GM19193 (cell line): ENCODE data around the gene FGFRL1.

Experiments
- POLR2A ChIP-seq: IDR thresholded peaks from 4 replicates; pipeline ENCODE4 v1.6.1; 2011; ENCODE audit not compliant: insufficient read depth, insufficient read length; ENCODE audit errors: extremely low read depth

The FGFRL1 gene, protein sequence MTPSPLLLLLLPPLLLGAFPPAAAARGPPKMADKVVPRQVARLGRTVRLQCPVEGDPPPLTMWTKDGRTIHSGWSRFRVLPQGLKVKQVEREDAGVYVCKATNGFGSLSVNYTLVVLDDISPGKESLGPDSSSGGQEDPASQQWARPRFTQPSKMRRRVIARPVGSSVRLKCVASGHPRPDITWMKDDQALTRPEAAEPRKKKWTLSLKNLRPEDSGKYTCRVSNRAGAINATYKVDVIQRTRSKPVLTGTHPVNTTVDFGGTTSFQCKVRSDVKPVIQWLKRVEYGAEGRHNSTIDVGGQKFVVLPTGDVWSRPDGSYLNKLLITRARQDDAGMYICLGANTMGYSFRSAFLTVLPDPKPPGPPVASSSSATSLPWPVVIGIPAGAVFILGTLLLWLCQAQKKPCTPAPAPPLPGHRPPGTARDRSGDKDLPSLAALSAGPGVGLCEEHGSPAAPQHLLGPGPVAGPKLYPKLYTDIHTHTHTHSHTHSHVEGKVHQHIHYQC

DNA sequence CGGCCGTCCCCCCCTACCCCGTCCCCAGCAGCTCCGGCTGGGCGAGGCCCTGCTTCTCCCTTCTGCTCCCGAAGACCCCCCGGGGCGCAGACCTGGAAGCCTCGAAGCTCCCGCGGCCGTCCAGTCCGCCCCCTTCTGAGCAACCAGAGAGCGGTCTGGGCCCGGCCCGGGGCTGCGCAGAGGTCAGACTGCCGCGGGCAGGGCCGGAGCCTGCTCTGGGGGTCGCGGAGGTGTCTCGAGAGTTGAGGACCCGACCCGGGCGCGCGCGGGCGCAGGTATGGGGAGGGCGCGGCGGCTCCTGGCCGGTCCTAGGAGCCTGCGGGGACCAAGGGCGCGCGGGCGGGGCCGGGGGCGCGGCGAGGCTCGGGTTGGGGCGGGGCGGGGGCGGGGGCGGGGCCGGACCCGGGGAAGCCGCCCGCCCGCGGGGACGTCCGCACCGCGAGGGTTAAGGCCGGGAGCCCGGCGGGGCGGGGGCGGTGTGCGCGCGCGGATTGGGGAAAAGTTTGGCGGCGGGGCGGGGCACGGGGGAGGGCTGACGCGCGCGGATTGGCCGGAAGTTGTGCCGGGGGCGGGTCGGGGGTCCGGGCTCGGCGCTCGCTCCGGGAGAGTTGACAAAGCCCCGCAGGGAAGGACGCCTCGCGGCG is at the start of gene FGFRL1:
Gene FGFRL1, plus strand, starts transcription at position 605 of the 644 bp plus-strand sequence. CDS start 860 bp downstream, outside the sequence.
- no peak for TF ChIP-seq POLR2A

DNA sequence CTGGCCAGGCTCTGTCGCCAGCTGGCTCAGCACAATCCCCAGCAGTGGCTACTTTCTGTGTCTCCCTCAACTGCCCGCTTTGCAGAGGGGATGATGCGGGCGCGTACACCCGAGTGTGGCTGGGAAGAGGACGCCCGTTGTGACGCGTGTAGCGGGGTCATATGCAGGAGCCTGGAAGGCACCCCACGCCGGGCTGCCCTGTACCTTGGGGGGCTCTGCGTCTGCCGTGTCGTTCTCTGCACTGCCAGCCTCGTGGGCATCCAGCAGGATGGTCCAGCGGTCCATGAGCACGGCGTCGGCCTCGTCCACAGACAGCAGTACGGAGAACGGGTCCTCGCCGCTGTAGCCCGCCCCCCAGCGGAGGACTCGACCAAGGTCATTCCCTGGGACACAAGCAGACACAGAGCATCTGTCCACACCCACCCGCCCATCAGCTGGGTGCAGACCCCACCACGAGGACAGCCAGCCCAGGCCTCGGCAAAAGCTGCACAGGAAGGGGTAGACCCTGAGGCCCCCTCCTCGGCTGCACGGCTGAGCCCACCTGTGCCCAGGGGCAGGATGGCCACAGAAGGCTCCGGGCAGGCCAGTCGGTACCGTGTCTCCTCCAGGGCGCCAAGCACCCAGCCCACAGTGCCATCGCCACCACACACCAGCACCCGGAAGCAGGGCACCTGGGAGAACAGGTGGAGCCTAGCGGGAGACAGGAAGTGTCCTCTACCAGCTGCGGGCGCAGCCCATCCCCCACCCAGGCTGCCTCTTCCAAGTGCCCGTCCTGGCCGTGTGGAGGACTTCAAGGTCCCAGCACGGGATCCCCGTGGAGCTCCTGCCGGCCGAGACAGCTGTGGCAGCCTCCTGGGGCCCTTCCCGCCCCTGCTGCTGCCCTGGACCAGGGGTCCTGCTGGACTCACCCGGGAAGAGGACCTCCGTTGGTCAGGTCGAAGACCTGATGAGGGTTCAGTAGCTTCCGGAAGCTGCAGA is 48.9 kb upstream of the FGFRL1 start:
- TF ChIP-seq POLR2A: no peak

DNA sequence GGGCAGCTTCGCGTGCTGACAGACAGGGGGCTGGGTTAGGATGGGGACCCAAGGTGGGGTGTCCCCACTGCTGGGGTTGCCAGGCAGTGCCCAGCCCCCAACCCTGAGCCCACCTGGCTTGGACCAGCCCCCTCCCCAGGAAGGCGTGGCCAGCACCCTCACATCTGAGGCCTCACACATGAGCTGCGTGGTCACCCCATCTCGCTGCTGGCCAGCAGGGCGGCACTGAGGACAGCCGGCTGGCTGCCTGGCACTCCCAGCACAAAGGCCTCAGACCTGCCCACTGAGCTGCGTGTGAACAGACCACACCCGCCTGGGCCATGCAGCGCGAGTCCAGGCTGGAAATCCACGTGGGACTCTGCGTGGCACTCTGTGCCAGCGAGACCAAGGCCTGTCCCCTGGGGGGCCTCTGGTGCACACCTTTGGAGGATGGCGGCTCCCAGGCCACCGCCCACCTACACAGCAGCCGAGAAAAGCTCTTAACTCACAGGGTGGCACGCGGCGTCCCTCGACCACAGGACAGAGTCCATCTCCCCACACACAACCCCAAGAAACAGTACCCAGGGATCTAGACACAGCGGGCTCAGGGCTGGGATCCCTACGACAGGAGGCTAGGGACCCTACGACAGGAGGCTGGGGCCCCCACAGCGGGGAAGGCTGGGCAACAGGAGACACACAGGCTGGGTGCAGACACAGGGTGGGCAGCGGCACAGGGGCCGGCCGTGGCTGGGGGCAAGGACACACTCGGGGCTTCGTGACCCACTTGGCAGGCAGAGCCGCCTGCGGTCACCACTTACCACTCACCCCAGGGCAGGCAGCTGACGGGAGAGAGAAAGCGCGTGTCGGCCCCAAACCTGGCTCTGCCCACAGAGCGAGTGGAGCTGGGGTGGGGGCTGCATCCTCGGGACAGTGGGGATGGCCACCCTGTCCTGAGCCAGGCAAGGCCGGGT is 47.9 kb upstream of the FGFRL1 start:
- no peak for TF ChIP-seq POLR2A

DNA sequence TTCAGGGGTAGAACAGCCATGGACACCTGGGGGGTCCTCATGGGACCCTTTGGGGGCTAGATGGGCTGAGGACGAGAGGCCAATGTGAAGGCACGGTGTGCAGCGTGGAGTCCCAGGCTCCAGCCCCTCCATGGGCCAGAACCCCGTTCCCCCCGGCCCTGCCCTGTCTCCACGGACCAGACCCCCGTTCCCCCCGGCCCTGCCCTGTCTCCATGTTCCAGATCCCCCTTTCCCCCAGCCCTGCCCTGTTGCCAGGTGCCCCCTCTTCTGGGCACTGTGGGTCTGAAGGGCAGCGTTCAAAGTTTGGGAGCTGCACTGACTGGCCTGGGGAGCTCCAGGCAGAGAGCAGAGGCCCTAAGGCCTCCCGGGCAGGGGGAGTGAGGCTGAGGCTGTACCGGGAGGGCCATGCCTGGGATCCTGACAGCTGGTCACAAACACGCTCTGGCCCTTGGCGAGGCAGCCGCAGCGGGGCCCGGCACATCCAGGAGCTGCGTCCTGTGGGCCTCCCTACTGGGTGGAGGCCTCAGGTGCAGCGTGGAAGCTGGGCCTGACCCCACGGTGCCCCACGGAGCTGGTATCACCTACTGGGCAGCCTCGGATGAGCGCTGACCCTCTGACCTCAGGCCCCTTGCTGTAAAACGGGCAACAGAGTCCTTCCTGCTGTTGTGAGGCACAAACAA is 46.9 kb upstream of the FGFRL1 start:
- no peak for TF ChIP-seq POLR2A

DNA sequence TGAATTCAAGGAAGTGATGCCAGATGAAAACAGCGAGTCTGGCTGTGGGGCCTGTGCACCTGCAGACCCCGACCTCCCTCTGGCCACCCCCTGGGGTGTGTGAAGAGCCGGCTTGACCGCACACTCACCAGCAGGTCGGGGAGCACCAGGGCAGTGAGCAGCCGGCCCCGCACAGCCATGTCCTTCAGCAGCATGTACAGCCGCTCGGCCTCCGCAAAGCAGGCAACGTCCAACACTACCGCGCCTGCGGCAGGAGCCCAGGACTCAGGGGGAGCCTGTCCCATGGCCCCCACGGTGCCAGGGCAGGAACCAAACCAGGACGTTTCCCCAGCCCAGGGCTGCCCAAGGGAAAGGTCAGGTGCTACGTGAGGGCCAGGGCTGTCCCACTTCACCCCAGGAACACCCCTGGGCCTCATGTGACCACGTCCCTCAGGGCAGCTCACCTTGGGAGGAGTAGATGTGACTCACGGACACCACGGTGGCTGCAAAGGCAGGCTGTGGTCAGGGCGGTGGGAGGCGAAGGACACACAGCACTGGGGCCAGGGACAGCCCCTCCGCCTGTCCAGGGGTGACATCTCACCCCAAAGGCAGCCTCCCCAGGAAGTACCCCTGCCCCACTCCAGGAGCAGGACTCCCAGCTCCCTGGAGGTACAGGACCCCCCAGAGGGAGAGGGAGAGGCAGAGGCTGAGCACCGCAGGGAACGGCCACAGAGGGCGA is 46.2 kb upstream of the FGFRL1 start:
- TF ChIP-seq POLR2A: no peak

DNA sequence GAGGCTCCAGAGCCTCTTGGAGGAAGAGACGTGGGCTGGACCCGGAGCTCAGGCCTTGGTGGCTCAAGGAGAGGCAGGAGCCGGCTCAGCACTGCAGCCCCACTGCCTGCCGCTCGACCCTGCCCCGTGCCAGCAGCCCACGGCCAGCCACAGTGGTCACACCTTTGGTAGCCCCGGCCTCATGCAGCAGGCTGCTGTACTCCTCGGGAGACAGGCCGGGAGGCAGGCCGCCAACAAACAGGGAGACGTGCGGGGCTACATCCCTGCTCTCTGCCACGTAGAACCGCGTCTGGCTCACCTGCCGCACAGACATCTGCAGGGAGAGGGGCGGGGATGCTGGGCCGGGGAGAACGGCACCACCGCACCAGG is 45.7 kb upstream of the FGFRL1 start:
- no peak for TF ChIP-seq POLR2A

DNA sequence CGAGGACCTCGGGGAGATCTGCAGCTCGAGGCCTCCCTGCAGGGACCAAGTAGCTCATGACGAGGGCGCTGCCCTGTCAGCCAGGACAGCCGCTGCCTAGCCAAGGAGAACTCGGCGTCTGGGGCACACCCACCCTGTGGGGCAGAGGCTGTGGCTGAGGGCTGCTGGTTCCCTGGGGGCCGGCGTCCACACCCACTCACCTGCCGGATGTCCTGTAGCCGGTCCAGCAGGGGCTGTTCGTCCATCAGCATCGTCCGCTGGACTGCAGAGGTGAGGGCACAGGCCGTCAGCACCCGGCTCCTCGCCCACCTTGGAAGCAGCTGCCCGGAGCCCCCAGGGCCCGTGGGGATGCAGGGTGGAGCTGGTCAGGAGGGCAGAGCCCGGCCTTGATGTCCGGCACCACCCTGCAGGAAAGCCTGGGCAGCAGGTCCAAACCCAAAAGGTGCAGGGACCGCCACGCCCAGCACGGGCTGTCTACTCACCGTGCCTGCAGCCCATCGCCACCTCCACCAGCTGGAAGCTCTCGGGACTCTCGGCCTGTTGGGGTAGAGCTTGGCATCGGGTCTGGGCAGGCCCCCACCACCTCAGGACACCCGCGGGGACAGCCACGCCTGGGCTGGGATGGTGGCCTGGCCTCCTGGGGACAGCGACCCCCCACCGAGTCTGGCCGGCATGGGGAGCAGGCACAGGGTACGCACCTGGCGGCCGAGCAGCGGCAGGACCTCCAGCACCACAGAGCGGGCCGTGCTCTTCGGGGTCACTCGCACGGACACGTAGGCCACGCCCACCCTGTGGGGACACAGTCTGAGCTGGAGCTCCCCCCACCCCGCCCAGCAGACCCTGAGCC is 44.9 kb upstream of the FGFRL1 start:
- TF ChIP-seq POLR2A: no peak

DNA sequence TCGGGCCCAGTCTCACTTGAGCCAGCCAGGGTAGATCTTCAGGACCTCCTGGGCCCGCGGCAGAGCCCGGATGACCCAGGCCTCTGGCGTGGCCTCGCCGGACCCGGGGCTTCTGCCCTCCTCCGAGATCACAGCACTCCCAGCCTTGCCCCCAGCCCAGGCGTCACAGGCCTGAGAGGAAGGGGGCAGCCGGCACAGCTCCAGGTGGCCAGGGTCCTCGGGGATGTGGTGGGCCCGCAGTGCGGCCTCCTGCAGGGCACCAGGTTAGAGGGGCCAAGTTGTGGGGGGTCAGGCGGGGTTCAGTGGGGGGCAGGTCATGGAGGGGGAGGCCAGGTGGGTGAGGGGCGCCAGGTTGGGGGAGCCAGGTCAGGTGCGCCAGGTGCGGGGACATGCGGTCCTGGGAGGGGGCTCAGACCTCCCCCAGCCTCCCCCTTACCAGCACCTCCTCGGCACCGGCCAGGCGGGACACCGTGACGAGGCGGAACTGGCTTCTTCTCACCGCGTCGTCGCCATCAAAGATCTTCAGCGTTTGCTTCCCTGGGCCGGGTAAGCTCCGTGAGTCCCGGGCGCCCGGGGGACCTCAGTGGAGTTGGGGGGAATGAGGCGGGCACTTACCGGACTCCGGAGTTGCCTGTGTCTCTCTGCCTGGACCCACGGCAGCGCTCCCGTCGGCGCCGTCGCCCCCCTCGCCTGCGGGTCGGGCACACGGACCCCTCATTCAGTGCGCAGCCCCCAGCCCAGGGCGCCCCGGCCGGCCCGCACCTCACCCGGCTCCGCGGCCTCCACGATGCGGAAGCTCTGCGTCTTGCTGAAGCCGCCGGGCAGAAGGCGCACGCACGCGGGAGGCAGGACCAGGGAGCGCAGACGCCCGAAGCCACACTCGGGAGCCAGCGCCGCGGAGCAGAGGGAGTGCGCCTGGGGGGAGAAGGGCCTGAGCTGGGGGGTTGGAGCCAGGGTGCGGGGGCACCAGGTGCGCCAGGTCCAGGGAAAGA is 44.0 kb upstream of the FGFRL1 start:
- no peak for TF ChIP-seq POLR2A

DNA sequence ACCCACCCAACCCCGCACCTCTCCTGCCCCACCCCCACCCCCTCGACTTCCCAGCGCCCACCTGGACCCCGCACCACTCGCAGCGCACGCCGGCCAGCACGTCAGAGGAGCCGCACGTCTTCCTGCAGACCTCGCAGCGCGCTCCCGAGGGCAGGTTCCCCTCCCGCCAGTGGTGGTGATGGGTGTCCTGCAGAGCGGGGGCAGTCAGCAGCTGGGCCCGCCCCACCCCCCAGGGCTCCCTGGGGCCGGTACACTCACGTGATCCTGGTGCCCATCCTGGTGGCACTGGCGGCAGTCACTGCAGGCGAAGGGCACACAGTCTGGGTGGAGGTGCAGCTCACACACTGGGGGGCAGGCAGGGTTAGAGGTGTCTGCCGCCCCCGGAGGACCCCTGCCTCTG is 43.2 kb upstream of the FGFRL1 start:
- no peak for TF ChIP-seq POLR2A

DNA sequence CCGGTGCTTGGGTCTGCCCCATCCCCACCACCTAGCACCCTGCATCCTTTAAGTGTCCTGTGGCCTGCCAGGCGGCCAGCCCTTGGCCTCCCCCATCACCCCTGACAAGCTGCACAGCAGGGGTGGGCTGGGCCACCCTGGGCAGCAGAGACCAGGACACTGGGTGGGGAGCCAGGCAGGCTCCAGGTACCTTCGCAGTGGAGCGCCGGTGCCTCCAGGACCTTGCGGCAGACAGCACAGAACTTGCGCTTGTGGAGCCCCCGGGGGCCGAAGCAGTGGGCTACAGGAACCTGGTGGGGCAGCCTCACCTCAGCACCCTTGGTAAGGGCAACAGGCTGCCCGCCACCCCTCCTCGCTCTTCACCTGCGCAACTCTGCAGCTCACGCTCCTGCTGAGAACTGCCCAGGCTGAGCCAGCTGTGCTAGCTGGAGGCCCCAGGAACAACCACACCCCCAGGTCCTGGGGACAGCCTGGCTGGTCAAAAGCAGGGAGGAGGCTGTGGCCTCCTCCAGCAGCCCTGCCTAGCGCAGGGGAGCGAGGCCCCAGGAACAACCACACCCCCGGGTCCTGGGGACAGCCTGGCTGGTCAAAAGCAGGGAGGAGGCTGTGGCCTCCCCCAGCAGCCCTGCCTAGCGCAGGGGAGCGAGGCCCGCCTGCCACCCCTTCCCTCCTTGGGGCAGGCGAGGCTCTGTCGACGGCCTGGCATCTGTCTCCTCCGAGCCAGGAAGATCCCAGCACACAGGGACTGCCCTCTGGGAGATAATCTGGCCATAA is 42.6 kb upstream of the FGFRL1 start:
- no peak for TF ChIP-seq POLR2A
